GM18517 (cell line): Measurements from ENCODE around the gene SLC4A5.

Experiments used
- ATAC-seq: cut with Tn5 transposase; IDR thresholded peaks from one replicate; pipeline ENCODE4 v1.9.1; 2021; ENCODE audit warnings: mild to moderate bottlenecking, moderate library complexity; ENCODE audit not compliant: unreplicated experiment

Gene SLC4A5

GRCh38 chr2:74278694-74279093 lies 64.5 kb downstream of the SLC4A5 start:
- no peak for ATAC-seq

- no peak for ATAC-seq
Measured at GRCh38 chr2:74278176-74278575, 65.0 kb downstream of the SLC4A5 start.

GRCh38 chr2:74275228-74275627 lies 68.0 kb downstream of the SLC4A5 start:
- no peak for ATAC-seq

GRCh38 chr2:74269667-74270066 lies 73.5 kb downstream of the SLC4A5 start:
- ATAC-seq, result no peak

GRCh38 chr2:74267068-74267467 lies 76.1 kb downstream of the SLC4A5 start:
- no peak for ATAC-seq

GRCh38 chr2:74264281-74264680 lies 78.9 kb downstream of the SLC4A5 start:
- no peak for ATAC-seq

GRCh38 chr2:74262681-74263080 lies 80.5 kb downstream of the SLC4A5 start:
- no peak for ATAC-seq

- ATAC-seq, result no peak
Measured at GRCh38 chr2:74261204-74261864, 81.9 kb downstream of the SLC4A5 start.

- no peak for ATAC-seq
Measured at GRCh38 chr2:74260495-74260894, 82.7 kb downstream of the SLC4A5 start.

GRCh38 chr2:74259733-74260132 lies 83.5 kb downstream of the SLC4A5 start:
- no peak for ATAC-seq

- no peak for ATAC-seq
Measured at GRCh38 chr2:74259191-74259590, 84.0 kb downstream of the SLC4A5 start.

GRCh38 chr2:74255660-74256213 lies 87.5 kb downstream of the SLC4A5 start:
- ATAC-seq, result no peak

- ATAC-seq, result no peak
Measured at GRCh38 chr2:74253971-74254310, 89.3 kb downstream of the SLC4A5 start.

GRCh38 chr2:74253306-74253970 lies 89.8 kb downstream of the SLC4A5 start:
- ATAC-seq, result no peak

- no peak for ATAC-seq
Measured at GRCh38 chr2:74252862-74253261, 90.4 kb downstream of the SLC4A5 start.

- ATAC-seq, result no peak
Measured at GRCh38 chr2:74252036-74252435, 91.2 kb downstream of the SLC4A5 start.

GRCh38 chr2:74250189-74250631 lies 93.0 kb downstream of the SLC4A5 start:
- ATAC-seq, result no peak

- ATAC-seq, result no peak
Measured at GRCh38 chr2:74249406-74250122, 93.7 kb downstream of the SLC4A5 start.

GRCh38 chr2:74246496-74247195 lies 96.6 kb downstream of the SLC4A5 start:
- no peak for ATAC-seq

GRCh38 chr2:74244286-74244685 lies 98.9 kb downstream of the SLC4A5 start:
- ATAC-seq, result no peak
